K562 (cell line): Measurements from ENCODE around the gene CARS2. TPM values are rescaled to one million over a fixed set of nuclear protein-coding genes. Genes with fewer than 3 reads are reported as not detected.
A peak's percentile ranks its signal among the peaks of the same experiment; 100 is the strongest.

Experiments
- ATAC-seq: fragments of 200-7000 bp; cut with Tn5 transposase; 3 replicates; pipeline ENCODE4 v1.9.1; 2020; ENCODE audit warnings: moderate library complexity
- BruUV-seq: library from RNA; stranded (reverse); fragments of 400-500 nt; replicated peaks from 2 replicates; lab custom pipeline; 2021; lab: Mats Ljungman, UMichigan
- CTCF ChIA-PET: fragments of 300-600 bp; formaldehyde crosslinking; extraction: SDS; loops from one replicate; lab custom pipeline; 2021; ENCODE audit warnings: low intra/inter-chr PET ratio; lab: Yijun Ruan, JAX
- POLR2A ChIA-PET: fragments of 300-600, 350-650 bp; sonication (Branson Sonifier 250); formaldehyde crosslinking; extraction: SDS; loops from one replicate; lab custom pipeline; 2021; ENCODE audit warnings: antibody characterized with exemption, inconsistent platforms; lab: Yijun Ruan, JAX
- DNase-seq, 4 experiments: peaks; one replicate each; pipeline versions ENCODE4 v3.0.0 to v3.0.0-alpha.2; 2011 to 2018; ENCODE audit warnings: low spot score in 3 of 4, mixed read lengths in 3 of 4; ENCODE audit errors: extremely low read depth in 1 of 4
- FAIRE-seq: peaks from 2 replicates; lab custom pipeline; 2011; peaks lifted over from hg19 to GRCh38; lab: Jason Lieb, UNC
- H2AFZ ChIP-seq: 2 replicates; pipeline ENCODE4 v1.6.0; 2011; ENCODE audit warnings: low read depth, low read length, control low read depth, inconsistent platforms
- H3K27ac ChIP-seq: fragments of 200-600 bp; 3 replicates; pipeline ENCODE4 v1.8.0; 2011; ENCODE audit warnings: low read depth, mild to moderate bottlenecking, control low read depth, inconsistent platforms, low read length, moderate library complexity, mixed read lengths; ENCODE audit errors: extremely low read depth
- H3K27me3 ChIP-seq, 2 experiments: fragments of 300-600 bp in 1 of 2; 2 replicates in 1 of 2; 3 replicates in 1 of 2; pipeline versions ENCODE4 v1.6.0 to v1.8.0; 2011; ENCODE audit warnings: inconsistent platforms in 2 of 2, low read length in 2 of 2, mild to moderate bottlenecking in 1 of 2, mixed read lengths in 1 of 2, moderate library complexity in 1 of 2; ENCODE audit not compliant: control insufficient read depth in 2 of 2, insufficient read depth in 2 of 2
- H3K36me3 ChIP-seq: fragments of 300-600 bp; 3 replicates; pipeline ENCODE4 v1.8.0; 2011; ENCODE audit warnings: mild to moderate bottlenecking, low read length, inconsistent platforms; ENCODE audit not compliant: control insufficient read depth, insufficient read depth
- H3K4me1 ChIP-seq, 2 experiments: fragments of 200-600 bp in 1 of 2; replicated peaks in 1 of 2; 2 replicates in 1 of 2; 3 replicates in 1 of 2; pipeline versions ENCODE4 v1.5.1 to v1.8.0; 2011; ENCODE audit warnings: inconsistent platforms in 2 of 2, low read length in 2 of 2, mild to moderate bottlenecking in 1 of 2, mixed read lengths in 1 of 2, moderate library complexity in 1 of 2; ENCODE audit not compliant: control insufficient read depth in 2 of 2, insufficient read depth in 2 of 2
- H3K4me2 ChIP-seq: 2 replicates; pipeline ENCODE4 v1.6.1; 2011; ENCODE audit warnings: low read length, control low read depth, inconsistent platforms, mixed read lengths; ENCODE audit not compliant: insufficient read depth
- H3K4me3 ChIP-seq: fragments of 200-600 bp; sonication (generic), shearing (Covaris generic); 2 replicates; pipeline ENCODE4 v1.5.1; 2016; ENCODE audit warnings: control low read depth, inconsistent platforms
- H3K79me2 ChIP-seq: fragments of 200-600 bp; 3 replicates; pipeline ENCODE4 v1.8.0; 2011; ENCODE audit warnings: low read length, inconsistent platforms; ENCODE audit not compliant: control insufficient read depth, insufficient read depth
- H3K9ac ChIP-seq, 2 experiments: 2 replicates each; pipeline versions ENCODE4 v1.6.0 to v1.6.1; 2011; ENCODE audit warnings: low read depth in 2 of 2, low read length in 2 of 2, control low read depth in 1 of 2, inconsistent platforms in 1 of 2, mild to moderate bottlenecking in 1 of 2, mixed read lengths in 1 of 2; ENCODE audit not compliant: insufficient read depth in 1 of 2
- H3K9me1 ChIP-seq: one replicate; pipeline ENCODE4 v1.6.0; 2011; ENCODE audit warnings: inconsistent platforms, mild to moderate bottlenecking, low read length, moderate library complexity; ENCODE audit not compliant: control insufficient read depth, insufficient read depth
- H3K9me3 ChIP-seq: replicated peaks from 2 replicates; pipeline ENCODE4 v1.5.1; 2011; ENCODE audit warnings: low read depth, low read length, inconsistent platforms; ENCODE audit not compliant: control insufficient read depth, insufficient read depth
- H4K20me1 ChIP-seq: replicated peaks from 2 replicates; pipeline ENCODE4 v1.6.1; 2011; ENCODE audit warnings: low read length, inconsistent platforms, mixed read lengths; ENCODE audit not compliant: control insufficient read depth, insufficient read depth
- ARID4B ChIP-seq: sonication (generic); formaldehyde crosslinking; IDR thresholded peaks from 2 replicates; pipeline ENCODE4 v1.8.0; 2022; ENCODE audit warnings: mild to moderate bottlenecking, missing genetic modification reagents
- ASH1L ChIP-seq: fragments of 450-650 bp; IDR thresholded peaks from 2 replicates; pipeline ENCODE4 v1.6.1; 2018; ENCODE audit warnings: borderline replicate concordance, mild to moderate bottlenecking, low read depth; ENCODE audit not compliant: partially characterized antibody
- ATF7 ChIP-seq: fragments of 450-650 bp; IDR thresholded peaks from 2 replicates; pipeline ENCODE4 v1.7.1; 2014; ENCODE audit warnings: mild to moderate bottlenecking, moderate library complexity
- DIDO1 ChIP-seq: fragments of 450-650 bp; IDR thresholded peaks from 2 replicates; pipeline ENCODE4 v1.6.1; 2016; ENCODE audit warnings: low read depth, missing biosample characterization, missing genetic modification characterization
- FIP1L1 ChIP-seq: fragments of 200-400 bp; formaldehyde crosslinking; IDR thresholded peaks from 2 replicates; pipeline ENCODE4 v1.6.1; 2018; ENCODE audit warnings: mild to moderate bottlenecking, low read depth, low read length; ENCODE audit not compliant: poor library complexity, severe bottlenecking
- FOXK1 ChIP-seq: sonication (generic); formaldehyde crosslinking; IDR thresholded peaks from 2 replicates; pipeline ENCODE4 v1.8.0; 2022; ENCODE audit warnings: missing genetic modification reagents, mild to moderate bottlenecking, borderline replicate concordance
- HMGN3 ChIP-seq: IDR thresholded peaks from 2 replicates; pipeline ENCODE4 v1.6.1; 2011; ENCODE audit warnings: borderline replicate concordance, low read depth, mild to moderate bottlenecking, mixed read lengths, low read length; ENCODE audit not compliant: insufficient read length; ENCODE audit errors: extremely low read depth
- NRF1 ChIP-seq, 2 experiments: fragments of 450-650 bp; IDR thresholded peaks in 1 of 2; conservative IDR thresholded peaks in 1 of 2; 2 replicates each; pipeline ENCODE4 v1.6.1; 2014; ENCODE audit warnings: mild to moderate bottlenecking in 2 of 2
- VEZF1 ChIP-seq: fragments of 200-800 bp; sonication (Bioruptor generic); IDR thresholded peaks from 2 replicates; pipeline ENCODE4 v1.6.1; 2017; ENCODE audit warnings: missing genetic modification characterization, missing compliant biosample characterization
- ZFX ChIP-seq: sonication (generic); formaldehyde crosslinking; IDR thresholded peaks from 2 replicates; pipeline ENCODE4 v1.8.0; 2022; ENCODE audit warnings: mild to moderate bottlenecking, missing genetic modification reagents, moderate library complexity
- ZNF384 ChIP-seq: IDR thresholded peaks from 2 replicates; pipeline ENCODE4 v1.6.1; 2012; ENCODE audit warnings: low read depth, low read length, improper control_type of control experiment
- ZNF639 ChIP-seq, 2 experiments: fragments of 200-800 bp in 1 of 2; sonication (Bioruptor generic) in 1 of 2; sonication (generic) in 1 of 2; formaldehyde crosslinking in 1 of 2; IDR thresholded peaks in 1 of 2; conservative IDR thresholded peaks in 1 of 2; 2 replicates each; pipeline versions ENCODE4 v1.5.0 to v1.6.1; 2016 to 2020; ENCODE audit warnings: missing compliant biosample characterization in 1 of 2, missing genetic modification characterization in 1 of 2, missing genetic modification reagents in 1 of 2
- WGBS: fragments of 100-300 bp; shearing (Covaris generic); methylation state at CpG from one replicate; pipeline ENCODE4 v1.1.6; 2016; ENCODE audit warnings: low coverage, mixed read lengths; ENCODE audit not compliant: insufficient coverage; ENCODE audit errors: missing lambda C conversion rate; 5-methylcytosine and 5-hydroxymethylcytosine counted together
- in situ Hi-C: fragments of 300-500 bp; cut with MboI; formaldehyde crosslinking; loops from 4 replicates; pipeline ENCODE4 v1.15.0; 2018; ENCODE audit warnings: inconsistent platforms, mixed read lengths
- intact Hi-C: fragments of 100-400 bp; cut with micrococcal nuclease; formaldehyde crosslinking; loops from 2 replicates; pipeline ENCODE4 v1.14.2; 2022
- polyA plus RNA-seq, 8 experiments: library from polyadenylated mRNA; depleted of rRNA in 4 of 8; stranded (reverse) in 5 of 8; unstranded in 3 of 8; fragments of >200 nt; fragmentation: Nextera tagmentation in 2 of 8; fragmentation: Illumina TruSeq in 1 of 8; extraction: Ambion mirVana in 2 of 8; extraction: Trizol in 1 of 8; gene quantifications; 2 replicates each; pipeline versions ENCODE4 v1.2.1 to v1.2.3, GENCODE V29; 2011 to 2014; ENCODE audit warnings: inconsistent platforms in 1 of 8, missing spikeins in 1 of 8
- total RNA-seq, 7 experiments: library from RNA; depleted of rRNA in 6 of 7; stranded (reverse); fragments of >200 nt in 6 of 7; fragmentation: Illumina TruSeq in 2 of 7; extraction: Trizol in 2 of 7; gene quantifications; 2 replicates each; pipeline versions ENCODE4 v1.2.1 to v1.2.3, GENCODE V29; 2011 to 2021; ENCODE audit warnings: low replicate concordance in 1 of 7

The CARS2 gene
- total and polyA plus RNA-seq, 9 of the 15 experiments (the other 6 are each of a cell fraction or from before 2014, with no cell fraction given), result 1.7 to 37.4 (median 30.5) TPM

- ChIA-PET POLR2A (interaction anchor here (0.6 to 2.0 kb wide), 8 partner anchors 13 to 1837 kb away, joined by 3 to 7 read pairs (median 3); no protein-coding TSS in a partner anchor), CTCF (no interaction called here)
- Histone ChIP-seq H2AFZ (peak within 1 kb of the TSS; percentile 90), H3K79me2 (peaks cover 50% of the 10 kb centered on the region), H3K9me3 (0 out of 2 replicates have a peak, but pooled peaks cover 2% of the 10 kb centered on the region), H3K9ac (peak within 1 kb of the TSS; percentile 68 to 97), H3K4me3 (peak within 1 kb of the TSS; percentile 77), H3K36me3 (peaks cover 5% of the 10 kb centered on the region; the same call in 1 of the 3 replicates), H3K27ac (peak within 1 kb of the TSS; percentile 80), H3K9me1 (no peaks in the 10 kb centered on the region), H3K27me3 (no peaks in the 10 kb centered on the region), H3K4me2 (peak within 1 kb of the TSS; percentile 86), H4K20me1 (peaks cover 21% of the 10 kb centered on the region), H3K4me1 (peaks cover 20% of the 10 kb centered on the region in 2 experiments)
- peak; percentile 95 for FAIRE-seq
- ATAC-seq, result peak; percentile 94
- BruUV-seq, result no TSS peak
- 3% methylated on average over 32 of the region's 95 CpGs for WGBS
- DNase-seq, result peak; percentile 87 to 97 (median 92)
- intact Hi-C loops, result loop anchor here (2.0 kb wide), 1 partner anchor 99 kb away; no protein-coding TSS in a partner anchor
- in situ Hi-C loops, result no loop called here
- TF ChIP-seq ZNF384 (no peak), ARID4B (peak; percentile 80), FIP1L1 (peak; percentile 71), ATF7 (peak; percentile 35; the same call in 1 of the 2 replicates), DIDO1 (tag) (peak; percentile 19; the same call in 1 of the 2 replicates), ZFX (CRISPR knock-in tag) (peak; percentile 75), FOXK1 (CRISPR knock-in tag) (no peak), VEZF1 (CRISPR knock-in tag) (peak; percentile 72), ASH1L (peak; percentile 40), HMGN3 (no peak), NRF1 (conservative IDR thresholded peaks at IDR 0.05 in 1 of 2, IDR thresholded peaks at IDR 0.05 in 1 of 2) (peak; percentile 55 to 67; a peak in 3 of 4 replicates), ZNF639 (CRISPR knock-in tag; conservative IDR thresholded peaks at IDR 0.05 in 1 of 2, IDR thresholded peaks at IDR 0.05 in 1 of 2) (0 out of 4 replicates have a peak, but pooled peaks of 1 of the 2 experiments have one; percentile 51)
These were observed 90.4 kb downstream of the CARS2 start, which contains the start of gene NAXD for GRCh38 chr13:110615322-110616102. TSS of gene NAXD (plus strand) at chr13:110615545. CDS start at chr13:110615602, 57 bp downstream.
